Endodermal cell (in vitro differentiated cells): ENCODE results near the gene PRR7. TPM values are rescaled to one million over a fixed set of nuclear protein-coding genes. Genes with fewer than 3 reads are reported as not detected.

Experiments
- DNase-seq: peaks from one replicate; pipeline ENCODE4 v3.0.0-alpha.2; 2017
- H3K27ac ChIP-seq: 2 replicates; pipeline ENCODE4 v1.5.1; 2013; ENCODE audit warnings: mild to moderate bottlenecking, low read depth, low read length, moderate library complexity
- H3K27me3 ChIP-seq: 2 replicates; pipeline ENCODE4 v1.6.1; 2013; ENCODE audit warnings: mild to moderate bottlenecking, low read length, moderate library complexity; ENCODE audit not compliant: insufficient read depth, control insufficient read depth, poor library complexity, severe bottlenecking
- H3K36me3 ChIP-seq: 2 replicates; pipeline ENCODE4 v1.7.0; 2013; ENCODE audit warnings: mild to moderate bottlenecking, low read length, moderate library complexity; ENCODE audit not compliant: control insufficient read depth, insufficient read depth
- H3K4me1 ChIP-seq: one replicate; pipeline ENCODE4 v1.7.0; 2013; ENCODE audit warnings: low read length; ENCODE audit not compliant: control insufficient read depth, insufficient read depth
- H3K4me3 ChIP-seq: 2 replicates; pipeline ENCODE4 v1.5.1; 2013; ENCODE audit warnings: mild to moderate bottlenecking, low read length, moderate library complexity
- H3K9ac ChIP-seq: 2 replicates; pipeline ENCODE4 v1.6.1; 2013; ENCODE audit warnings: mild to moderate bottlenecking, low read length, moderate library complexity; ENCODE audit not compliant: poor library complexity, severe bottlenecking; ENCODE audit errors: extremely low read depth
- H3K9me3 ChIP-seq: 2 replicates; pipeline ENCODE4 v1.6.1; 2013; ENCODE audit warnings: mild to moderate bottlenecking, low read length, moderate library complexity; ENCODE audit not compliant: control insufficient read depth
- H3K27ac Mint-ChIP-seq: 2 replicates; pipeline ENCODE4 v1.8.0; 2020; ENCODE audit warnings: mixed read lengths
- H3K27me3 Mint-ChIP-seq: 2 replicates; pipeline ENCODE4 v1.8.0; 2021; ENCODE audit warnings: mild to moderate bottlenecking, mixed read lengths; ENCODE audit not compliant: insufficient read depth
- H3K36me3 Mint-ChIP-seq: 2 replicates; pipeline ENCODE4 v1.8.0; 2020; ENCODE audit warnings: low read depth, mixed read lengths
- H3K4me1 Mint-ChIP-seq: 2 replicates; pipeline ENCODE4 v1.8.0; 2020; ENCODE audit warnings: mixed read lengths
- H3K4me3 Mint-ChIP-seq: 2 replicates; pipeline ENCODE4 v1.8.0; 2020; ENCODE audit warnings: mild to moderate bottlenecking, moderate library complexity, mixed read lengths
- H3K9me3 Mint-ChIP-seq: 2 replicates; pipeline ENCODE4 v1.8.0; 2020; ENCODE audit warnings: mild to moderate bottlenecking, mixed read lengths
- CTCF ChIP-seq: fragments of 200-600 bp; sonication (generic); conservative IDR thresholded peaks from 2 replicates; pipeline ENCODE4 v1.5.0; 2021; ENCODE audit warnings: antibody characterized with exemption, mild to moderate bottlenecking
- WGBS, 2 experiments: methylation state at CpG; one replicate each; pipeline versions ENCODE4 v1.1.5 to v1.1.7; 2013; ENCODE audit warnings: missing lambda C conversion rate in 2 of 2, mixed read lengths in 1 of 2; ENCODE audit not compliant: insufficient coverage in 1 of 2, insufficient read length in 1 of 2; 5-methylcytosine and 5-hydroxymethylcytosine counted together
- total RNA-seq, 2 donors: library from RNA; stranded (reverse); fragmentation: NEBNext Ultra II Directional in 1 of 2; extraction: Animal tissue kit (Norgen Biotek cat#: 25700) in 1 of 2; gene quantifications; 2 replicates in 1 of 2; 3 replicates in 1 of 2; pipeline ENCODE4 v1.2.1, GENCODE V29; 2021

PRR7 gene
- total RNA-seq, 2 donors from 2014 or later, result 4.7 to 8.0 TPM

- H3K27ac ChIP-seq, result no peak overlapping the region
- peaks cover 23% of the 10 kb centered on the region for H3K36me3 ChIP-seq
- Mint-ChIP-seq H3K9me3 (no peaks in the 10 kb centered on the region), H3K36me3 (peaks cover 38% of the 10 kb centered on the region), H3K27ac (no peak overlapping the region), H3K27me3 (peaks cover 12% of the 10 kb centered on the region), H3K4me3 (no peak overlapping the region), H3K4me1 (peaks cover 3% of the 10 kb centered on the region)
- no peak for TF ChIP-seq CTCF
- no peak overlapping the region for H3K9ac ChIP-seq
- H3K27me3 ChIP-seq, result no peaks in the 10 kb centered on the region
- H3K9me3 ChIP-seq, result no peaks in the 10 kb centered on the region
- WGBS, 2 experiments, result 92 to 95% methylated on average over 24 of the region's 24 CpGs
- DNase-seq, result no peak
- peaks cover 3% of the 10 kb centered on the region for H3K4me1 ChIP-seq
- H3K4me3 ChIP-seq, result no peak overlapping the region
Measured at GRCh38 chr5:177440211-177440989, 6.2 kb upstream of the PRR7 start.

- H3K27ac Mint-ChIP-seq, result no peak overlapping the region
- H3K27me3 Mint-ChIP-seq, result peaks cover 20% of the 10 kb centered on the region
- no peak overlapping the region for H3K9ac ChIP-seq
Measured at GRCh38 chr5:177440990-177441780, 5.4 kb upstream of the PRR7 start.

More at GRCh38 chr5:177440990-177441780, 5.4 kb upstream of the PRR7 start:
- H3K4me3 ChIP-seq, result no peak overlapping the region
- peaks cover 23% of the 10 kb centered on the region for H3K36me3 ChIP-seq
- WGBS, 2 experiments, result 92 to 95% methylated on average over 13 to 26 of the region's 26 CpGs
- no peaks in the 10 kb centered on the region for H3K9me3 ChIP-seq
- no peak for DNase-seq
- H3K4me1 ChIP-seq, result peaks cover 3% of the 10 kb centered on the region
- H3K36me3 Mint-ChIP-seq, result peaks cover 32% of the 10 kb centered on the region
- H3K9me3 Mint-ChIP-seq, result no peaks in the 10 kb centered on the region
- peaks cover 8% of the 10 kb centered on the region for H3K4me1 Mint-ChIP-seq
- H3K27ac ChIP-seq, result no peak overlapping the region
- H3K4me3 Mint-ChIP-seq, result no peak overlapping the region
- H3K27me3 ChIP-seq, result no peaks in the 10 kb centered on the region
- TF ChIP-seq CTCF, result no peak
